ENCODE measurements around the gene CCDC9B.

CCDC9B gene

GRCh38 chr15:40328176-40328575 lies 12.6 kb downstream of the CCDC9B start:
- no peak for DNase-seq

- no peak for DNase-seq
These were observed 13.3 kb downstream of the CCDC9B start for GRCh38 chr15:40327457-40327856.

- no peak for DNase-seq
These were observed 15.0 kb downstream of the CCDC9B start for GRCh38 chr15:40325700-40326099.

- DNase-seq: no peak
These were observed 15.6 kb downstream of the CCDC9B start for GRCh38 chr15:40325188-40325587.

- DNase-seq: no peak
These were observed 16.5 kb downstream of the CCDC9B start for GRCh38 chr15:40323953-40324937.

- DNase-seq: peak; percentile 87
These were observed 17.3 kb downstream of the CCDC9B start, which contains the start of gene INAFM2 for GRCh38 chr15:40323239-40323952. INAFM2 (plus strand) TSS chr15:40323692; CDS start chr15:40324056, 364 bp downstream.

- no peak for DNase-seq
These were observed 18.1 kb downstream of the CCDC9B start for GRCh38 chr15:40322531-40323238.

GRCh38 chr15:40320931-40321371 lies 19.8 kb downstream of the CCDC9B start:
- peak; percentile 55 for DNase-seq

- no peak for DNase-seq
These were observed 20.3 kb downstream of the CCDC9B start for GRCh38 chr15:40320409-40320808.

GRCh38 chr15:40317580-40317979 lies 23.2 kb downstream of the CCDC9B start:
- no peak for DNase-seq

- DNase-seq: no peak
These were observed 23.8 kb downstream of the CCDC9B start for GRCh38 chr15:40316931-40317330.

GRCh38 chr15:40314723-40315276 lies 25.9 kb downstream of the CCDC9B start:
- no peak for DNase-seq

GRCh38 chr15:40313531-40314398 lies 27.0 kb downstream of the CCDC9B start:
- DNase-seq: no peak

GRCh38 chr15:40312370-40313158 lies 28.2 kb downstream of the CCDC9B start:
- DNase-seq: no peak

- DNase-seq: no peak
These were observed 29.7 kb downstream of the CCDC9B start for GRCh38 chr15:40310993-40311392.

GRCh38 chr15:40310001-40310959 lies 30.5 kb downstream of the CCDC9B start:
- peak; percentile 71 for DNase-seq

GRCh38 chr15:40309344-40309862 lies 31.3 kb downstream of the CCDC9B start:
- no peak for DNase-seq

- peak; percentile 69 for DNase-seq
These were observed 33.1 kb downstream of the CCDC9B start, which contains the start of gene PLCB2 for GRCh38 chr15:40307421-40308211. PLCB2 (minus strand) TSS chr15:40307935; CDS start chr15:40307672, 263 bp downstream.

Data from stimulated activated CD4-positive, alpha-beta T cell treated with anti-CD3 and anti-CD28 coated beads, Interleukin-1b, Interleukin-23, amount 100 ng/mL, for 48 hours (primary cell).